Hematopoietic multipotent progenitor cell treated with erythropoietin and hydrocortisone succinate and interleukin-3 and kit ligand, for 6 days (in vitro differentiated cells): Measurements from ENCODE around the gene PNMA1.

ENCODE experiments used
- DNase-seq: peaks from one replicate; pipeline ENCODE4 v3.0.0-alpha.2; 2015

Gene PNMA1

DNA sequence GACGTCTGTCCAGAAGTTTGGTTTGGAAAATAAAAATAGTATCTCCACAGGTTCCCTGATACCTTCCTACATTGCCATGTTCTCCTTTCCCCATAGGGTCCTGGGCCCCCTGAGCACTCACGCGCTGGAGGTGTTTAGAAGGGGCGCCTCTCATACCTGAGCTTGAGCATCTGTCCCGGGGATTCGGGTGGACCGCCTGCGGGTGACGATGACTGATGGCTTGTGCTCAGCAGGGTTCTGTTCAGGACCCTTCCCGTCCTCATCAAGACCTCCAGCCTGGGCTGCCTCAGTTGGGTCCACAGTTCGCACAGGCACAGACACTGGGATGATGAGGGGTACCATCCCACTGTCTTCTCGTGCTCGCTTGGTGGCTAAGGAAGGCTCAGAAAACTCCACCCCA is 22.7 kb upstream of the PNMA1 start:
- DNase-seq, result no peak

DNA sequence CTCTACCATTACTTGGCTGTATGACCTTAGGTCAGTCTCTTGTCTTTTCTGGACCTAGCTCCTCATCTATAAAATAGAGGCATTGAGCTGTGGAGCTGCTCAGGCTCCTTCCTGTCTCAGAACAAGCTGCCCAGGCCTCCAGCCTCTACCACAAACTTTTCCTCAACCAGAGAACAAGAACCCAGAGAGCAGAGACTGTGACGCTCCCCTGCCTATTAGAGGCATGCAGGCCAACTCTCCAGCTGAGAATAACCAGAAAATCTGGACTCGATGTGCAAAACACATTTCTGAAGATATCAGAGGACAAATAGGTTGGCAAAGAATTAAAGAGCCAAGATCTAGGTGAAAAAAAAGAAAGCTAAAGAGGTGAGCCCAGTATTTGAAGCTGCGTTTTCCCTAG is 17.8 kb upstream of the PNMA1 start:
- no peak for DNase-seq

DNA sequence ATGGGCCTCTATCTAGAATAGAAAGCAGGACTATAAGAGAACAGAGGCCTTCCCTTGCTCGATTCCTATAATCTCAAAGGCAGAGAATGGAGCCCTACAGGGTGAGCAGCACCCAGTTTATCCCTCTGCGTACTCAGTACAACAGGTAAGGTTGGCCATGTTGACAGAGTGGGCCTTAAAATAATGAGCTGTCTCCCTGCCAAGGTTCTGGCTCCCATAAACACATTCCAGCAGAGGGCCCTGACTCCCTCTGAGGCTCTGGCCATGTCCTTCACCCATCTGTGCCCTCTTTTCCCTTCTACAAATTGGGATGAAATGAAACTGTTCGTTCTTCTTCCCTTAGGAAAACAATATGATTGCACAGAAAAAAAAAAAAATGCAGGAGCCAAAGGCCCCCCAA is 16.9 kb upstream of the PNMA1 start:
- no peak for DNase-seq

DNA sequence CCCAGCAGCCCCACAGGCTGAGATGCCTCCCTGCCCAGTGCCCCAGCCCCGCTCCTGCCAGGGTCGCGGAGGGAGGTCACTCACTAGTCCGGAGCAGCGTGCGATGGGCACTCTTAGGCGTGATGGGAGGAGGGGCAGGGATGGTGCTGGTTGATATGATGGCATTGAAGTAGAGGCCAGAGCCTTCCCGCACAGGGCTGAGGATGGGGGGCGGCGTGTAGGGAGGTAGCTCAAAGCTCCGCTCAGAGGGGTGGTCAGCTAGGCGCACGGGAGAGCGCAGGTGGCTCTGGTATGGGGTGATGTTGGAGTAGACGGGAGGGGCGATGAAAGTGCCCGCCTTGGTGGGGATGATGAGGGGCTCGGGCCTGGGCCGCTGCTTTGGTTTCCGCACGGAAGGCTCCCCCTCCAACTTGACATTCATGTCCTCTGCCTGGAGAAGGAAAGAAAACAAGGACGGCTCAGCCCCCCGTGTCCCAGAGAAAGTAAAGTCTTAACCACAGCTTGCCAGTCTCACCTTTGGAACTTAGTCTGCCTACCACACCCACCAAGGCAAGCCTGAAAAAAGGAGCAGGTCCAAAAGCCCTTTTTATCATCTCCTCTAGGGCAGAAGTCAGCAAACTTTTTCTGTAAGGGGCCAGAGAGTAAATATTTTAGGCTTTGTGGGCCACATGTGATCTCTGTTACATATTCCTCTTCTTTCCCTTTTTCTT is 15.5 kb upstream of the PNMA1 start:
- DNase-seq, result no peak

DNA sequence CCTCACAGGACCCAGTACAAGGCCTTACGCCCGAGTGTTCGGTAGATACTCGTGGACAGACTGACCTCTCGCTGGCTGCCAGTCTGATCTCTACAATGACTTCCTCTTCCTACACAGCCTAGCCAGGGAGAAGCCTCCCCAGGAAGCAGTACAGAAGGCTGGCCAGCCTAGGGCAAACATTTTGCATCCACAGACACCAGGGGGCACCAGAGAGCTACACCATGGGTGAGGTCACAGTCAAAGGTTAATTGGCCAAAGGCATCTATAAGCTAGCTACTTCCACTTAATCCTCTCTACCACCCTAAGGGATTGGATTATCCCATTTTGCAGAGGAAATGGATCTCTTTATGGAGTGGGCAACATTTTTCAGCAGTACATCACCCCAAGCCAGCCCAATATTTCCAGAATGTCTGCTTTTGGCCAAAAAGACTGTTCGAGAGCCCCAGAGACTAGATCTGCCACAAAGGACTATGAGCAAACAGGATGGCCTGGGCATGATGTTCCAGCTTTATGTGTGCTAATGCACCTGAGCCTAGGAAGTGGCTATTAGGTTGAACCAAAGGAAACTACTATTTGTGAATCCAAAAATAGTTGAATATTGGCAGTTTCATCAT is 14.6 kb upstream of the PNMA1 start:
- DNase-seq, result peak; percentile 95

DNA sequence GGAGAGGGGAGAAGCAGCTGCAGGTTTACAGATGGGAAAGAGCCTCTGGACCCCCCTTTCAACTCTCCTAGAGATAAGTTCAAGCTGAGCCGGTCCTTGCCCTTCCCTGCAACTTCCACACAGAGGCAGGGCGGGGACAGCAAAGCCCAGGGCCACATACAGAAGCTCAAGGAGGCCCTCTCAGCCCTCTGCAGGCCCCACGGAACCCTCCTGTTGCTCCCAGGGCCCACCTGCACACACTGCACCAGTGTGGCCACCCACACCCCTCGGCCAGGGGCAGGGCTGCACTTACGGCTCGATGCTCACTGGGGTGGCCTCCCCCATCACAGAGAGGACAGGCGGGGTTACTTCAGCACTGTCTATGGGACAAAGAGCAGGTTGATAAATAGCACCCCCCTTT is 13.0 kb upstream of the PNMA1 start:
- DNase-seq, result peak; percentile 66

DNA sequence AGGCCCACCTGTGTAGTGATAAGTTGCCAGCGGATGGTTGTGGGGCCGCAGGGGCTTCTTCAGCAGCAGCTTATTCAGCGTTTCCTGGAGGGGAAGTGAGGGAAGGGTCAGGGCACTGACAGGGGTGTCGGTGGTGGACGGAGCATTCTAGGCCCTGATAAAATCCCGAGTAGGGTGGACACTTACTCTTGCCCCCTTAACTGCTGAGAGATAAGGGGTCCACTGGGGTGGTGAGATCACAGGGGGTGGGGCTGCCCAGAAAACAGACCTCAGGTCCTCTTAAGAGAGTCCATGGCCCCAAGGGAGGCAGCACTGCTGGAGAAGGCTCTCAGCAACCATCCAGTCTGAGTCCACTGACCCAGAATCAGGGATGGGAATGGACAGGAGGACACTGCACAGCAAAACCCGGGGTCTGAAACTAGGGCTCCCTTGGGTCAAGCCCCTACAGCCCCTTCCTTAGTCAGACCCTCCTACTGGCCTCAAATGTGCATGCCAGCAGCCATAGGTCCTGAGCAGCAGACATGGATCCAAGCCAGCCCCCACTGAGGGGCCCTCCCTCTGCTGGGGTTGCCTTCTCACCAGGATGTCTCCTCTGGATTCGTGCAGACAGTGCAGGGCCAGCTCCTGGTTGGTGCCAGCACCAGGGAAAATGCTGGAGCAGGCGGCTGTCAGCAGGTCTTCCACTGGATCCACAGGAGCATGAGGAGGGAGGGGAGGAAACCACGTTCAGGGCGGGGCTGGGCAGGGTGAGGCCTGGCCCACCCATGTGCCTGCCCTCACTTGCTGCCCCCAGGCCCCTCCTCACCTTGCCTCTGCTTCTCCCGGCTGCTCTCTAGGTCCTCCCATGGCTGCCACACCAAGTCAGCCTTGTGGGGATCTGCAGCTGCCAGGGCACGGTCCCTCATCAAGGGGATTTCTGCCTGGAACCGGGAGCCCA is 12.1 kb upstream of the PNMA1 start:
- DNase-seq, result peak; percentile 57

DNA sequence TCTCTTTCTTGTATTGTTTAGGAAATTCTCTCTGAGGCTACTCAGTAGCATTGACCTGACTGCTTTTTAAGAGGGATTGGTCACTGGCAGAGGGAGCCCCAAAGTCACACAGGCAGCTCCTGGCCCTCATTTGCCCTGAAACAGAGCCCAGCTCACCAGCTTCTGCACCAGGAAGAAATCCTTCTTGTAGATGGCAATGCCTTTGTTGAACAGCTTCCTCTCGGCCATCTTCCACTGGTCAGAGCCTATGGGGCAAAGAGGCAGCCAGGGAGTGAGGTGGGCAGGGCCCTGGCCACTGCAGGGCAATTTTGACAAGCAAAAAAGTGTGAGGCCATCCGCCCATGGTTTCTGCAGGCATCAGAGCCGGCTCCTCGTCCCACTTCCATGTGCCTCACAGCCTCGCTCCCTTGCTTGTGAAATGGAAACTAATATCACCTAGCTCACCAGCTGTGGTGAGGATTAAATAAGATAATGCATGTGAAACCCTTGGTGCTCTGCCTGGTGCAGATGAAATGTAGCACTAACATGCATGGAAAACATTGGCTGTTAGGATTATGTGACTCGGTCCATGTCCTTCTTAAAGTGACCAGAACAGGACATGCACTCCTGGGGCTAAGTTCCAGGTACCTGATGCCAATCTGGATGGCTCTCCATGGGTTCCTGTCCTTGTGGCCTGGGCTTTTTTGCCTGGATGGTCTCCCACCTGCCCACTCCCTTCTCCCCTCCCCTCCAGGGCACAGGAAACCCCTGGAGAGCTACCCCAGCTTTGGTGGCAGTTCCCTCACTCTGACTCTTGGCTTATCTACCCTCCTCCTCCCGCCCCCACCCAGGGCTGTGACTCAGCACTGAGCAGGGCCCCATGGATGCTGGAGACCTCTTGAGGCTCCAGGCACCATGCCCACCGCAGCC is 11.2 kb upstream of the PNMA1 start:
- peak; percentile 93 for DNase-seq

DNA sequence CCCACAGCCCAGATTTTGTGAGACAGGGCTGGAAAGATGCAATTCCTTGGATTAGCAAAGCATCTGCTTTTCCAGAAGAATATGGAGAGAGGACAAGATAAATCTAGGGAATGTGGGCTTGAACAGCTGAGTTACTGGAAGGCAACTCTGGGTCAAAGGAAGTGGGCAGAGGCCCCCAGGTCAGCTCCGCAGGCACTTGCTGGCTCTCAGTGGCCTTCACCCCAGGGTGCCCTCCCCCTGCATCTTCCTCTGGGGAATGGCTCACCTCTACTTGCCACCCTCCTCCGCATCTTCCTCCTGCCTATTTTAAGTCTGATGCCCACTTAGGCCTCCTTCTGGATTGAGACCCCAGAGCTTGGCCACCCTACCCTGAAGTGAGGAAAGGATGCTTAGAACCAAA is 10.5 kb upstream of the PNMA1 start:
- no peak for DNase-seq

DNA sequence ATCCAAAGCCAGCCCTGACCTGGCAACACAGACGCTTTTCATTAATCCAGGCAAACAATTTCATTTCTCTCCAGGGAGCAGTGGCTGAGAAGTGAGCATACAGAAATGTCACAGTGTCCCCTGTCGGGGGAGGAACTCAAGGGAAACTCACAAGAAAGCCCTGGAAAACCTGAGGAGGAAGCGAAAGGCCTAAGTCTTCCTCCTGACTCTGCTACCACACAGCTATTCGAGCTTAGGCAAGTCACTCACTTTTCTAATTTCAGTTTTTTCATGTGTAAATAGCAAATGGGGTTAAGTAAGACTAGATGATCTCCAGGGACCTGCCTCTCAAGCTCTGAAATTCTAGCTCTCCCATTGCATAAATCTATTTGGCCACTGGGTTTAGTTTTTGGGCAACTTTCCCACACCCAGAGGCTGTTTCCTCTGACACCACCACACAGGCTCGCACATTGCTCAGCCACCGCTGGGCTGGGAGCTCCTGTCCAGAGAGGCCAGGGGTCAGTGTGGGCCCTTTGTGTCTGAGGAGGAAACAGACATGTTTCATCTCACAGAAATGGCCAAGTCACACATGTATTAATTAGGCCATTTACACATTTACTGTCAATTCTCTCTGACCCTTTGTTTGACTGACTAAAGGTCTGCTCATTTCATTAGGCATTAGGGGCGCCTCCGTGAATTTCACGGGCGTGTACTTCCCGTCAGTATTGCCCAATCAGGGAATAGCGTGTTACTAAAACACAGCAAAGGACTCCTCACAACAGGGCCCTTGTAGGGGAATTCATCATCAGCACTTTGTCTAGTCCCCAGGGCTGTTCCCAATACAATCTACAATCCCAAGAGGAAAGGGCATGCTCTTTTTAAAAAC is 9.8 kb upstream of the PNMA1 start:
- peak; percentile 64 for DNase-seq

DNA sequence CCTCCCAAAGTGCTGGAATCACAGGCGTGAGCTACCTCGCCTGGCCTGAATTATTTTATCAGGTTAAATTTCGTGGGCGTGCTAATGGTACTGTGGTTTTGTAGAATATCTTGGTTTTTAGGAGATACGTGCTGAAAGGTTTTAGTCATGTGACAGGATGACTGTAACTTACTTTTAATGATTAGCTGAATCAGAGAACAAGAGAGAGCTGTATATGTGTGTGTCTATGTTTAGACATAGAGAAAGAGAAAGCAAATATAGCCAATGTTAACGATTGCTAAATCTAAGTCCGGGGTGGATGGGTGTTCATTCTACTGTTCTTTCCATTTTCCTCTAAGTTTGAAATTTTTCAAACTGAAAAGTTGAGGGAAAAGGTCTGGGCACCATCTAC is 9.2 kb upstream of the PNMA1 start:
- DNase-seq, result peak; percentile 66

DNA sequence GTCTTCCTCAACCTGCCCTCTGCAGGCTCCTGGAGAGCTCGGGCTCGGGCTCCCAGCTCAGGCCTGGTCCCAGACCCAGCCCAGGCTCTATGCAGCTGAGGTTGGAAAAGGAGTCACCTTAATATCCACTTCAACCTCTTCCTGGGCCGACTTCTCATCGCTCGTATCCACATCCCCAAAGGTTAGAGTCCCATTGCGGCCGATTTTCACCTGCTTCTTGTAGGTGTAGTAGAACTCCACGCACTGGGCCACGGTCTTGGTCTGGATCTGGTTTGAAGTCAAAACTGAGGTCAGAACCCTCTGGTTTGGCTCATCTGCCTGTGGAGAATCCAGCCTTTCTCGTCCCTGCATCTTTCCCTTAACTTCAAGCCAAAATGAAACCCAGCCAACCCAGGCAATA is 8.4 kb upstream of the PNMA1 start:
- no peak for DNase-seq

DNA sequence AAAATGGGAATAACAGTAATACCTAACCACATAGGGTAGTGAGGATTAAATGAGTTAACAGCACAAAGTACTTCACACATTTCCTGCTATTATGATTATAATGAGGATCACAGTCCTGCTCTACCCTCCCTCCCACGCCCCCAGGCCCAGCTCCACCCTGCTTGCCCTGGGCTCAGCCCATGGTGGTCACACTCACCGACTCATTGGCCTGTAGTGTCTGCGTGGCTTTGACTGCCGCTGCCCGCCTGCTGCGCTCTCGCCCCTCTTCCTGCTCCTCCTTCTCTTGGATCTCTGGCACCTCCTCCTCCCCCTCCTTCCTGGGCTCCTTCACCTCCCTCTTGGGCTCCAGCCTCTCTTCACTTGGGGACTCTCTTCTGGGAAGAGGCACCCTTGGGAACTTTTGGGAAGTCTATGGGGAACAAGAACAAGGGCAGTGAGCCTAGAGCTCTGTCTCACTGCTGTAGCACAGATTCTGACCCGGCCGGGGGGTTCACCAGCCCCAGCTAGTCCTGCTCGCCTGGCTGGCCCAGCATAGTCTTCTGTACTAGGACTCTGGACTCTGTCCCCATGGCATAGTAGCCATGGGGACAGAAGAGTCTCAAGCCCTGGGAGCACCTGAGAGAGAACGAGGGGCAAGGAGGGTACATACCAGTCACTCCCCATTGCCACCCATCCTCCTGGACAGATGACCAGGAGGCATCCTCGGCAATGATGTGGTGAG is 7.1 kb upstream of the PNMA1 start:
- DNase-seq, result no peak

DNA sequence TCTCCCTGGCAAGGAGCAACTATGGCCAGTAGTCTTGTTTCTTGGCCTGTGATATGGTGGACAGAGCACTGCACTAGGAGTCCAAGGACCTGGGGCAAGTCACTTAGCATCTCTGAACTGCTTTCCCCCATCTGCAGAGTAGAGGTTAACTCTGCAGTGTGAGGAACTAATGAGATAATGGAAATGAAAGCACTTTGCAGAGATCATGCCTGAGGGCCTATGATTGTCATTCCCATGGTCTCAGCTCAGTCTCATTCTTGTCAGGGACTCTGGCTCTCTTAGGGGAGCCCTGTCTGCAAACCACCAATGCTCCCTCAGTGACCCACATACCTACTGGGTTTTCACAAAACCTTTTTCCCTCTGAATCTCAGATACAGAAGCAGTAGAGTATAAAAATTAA is 6.5 kb upstream of the PNMA1 start:
- no peak for DNase-seq

DNA sequence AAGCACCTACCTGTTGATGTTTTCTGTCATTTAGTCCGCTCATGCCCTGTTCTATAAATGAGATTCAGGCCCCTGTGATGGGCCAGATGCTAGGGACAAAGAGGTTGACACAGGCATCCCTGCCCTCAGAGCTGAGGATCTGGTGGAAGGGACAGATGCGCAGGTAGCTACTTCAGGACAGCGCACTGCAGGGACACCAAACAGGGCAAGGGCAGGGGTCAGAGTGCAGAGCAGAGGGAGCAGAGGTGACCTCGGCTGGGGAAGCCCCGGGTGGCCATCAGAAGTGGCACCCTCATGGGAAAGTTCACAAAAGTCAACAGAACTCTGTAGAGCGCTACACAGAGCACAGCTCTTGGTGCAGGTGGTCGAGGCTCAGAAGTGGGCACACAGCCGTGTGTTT is 5.6 kb upstream of the PNMA1 start:
- DNase-seq, result no peak

DNA sequence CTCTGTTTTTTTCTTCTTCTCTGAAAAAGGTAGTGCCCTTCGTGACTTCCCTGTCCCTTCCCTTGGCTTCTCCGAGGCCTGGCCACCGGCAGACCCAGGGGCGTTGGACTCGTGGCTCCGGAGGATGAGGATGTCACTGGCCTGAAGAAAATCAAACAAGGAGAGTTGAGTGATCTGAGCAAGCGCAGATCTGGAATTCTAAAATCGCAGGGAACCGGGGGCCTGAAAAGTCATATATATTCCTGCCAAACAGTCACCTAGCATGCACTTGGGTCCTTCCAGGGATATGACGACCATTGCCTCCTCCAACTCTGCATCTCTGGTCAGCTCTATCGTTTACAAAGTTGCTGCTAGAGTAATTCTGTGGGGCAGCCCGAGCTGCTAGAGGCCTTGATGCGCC is 5.2 kb upstream of the PNMA1 start:
- DNase-seq, result no peak

DNA sequence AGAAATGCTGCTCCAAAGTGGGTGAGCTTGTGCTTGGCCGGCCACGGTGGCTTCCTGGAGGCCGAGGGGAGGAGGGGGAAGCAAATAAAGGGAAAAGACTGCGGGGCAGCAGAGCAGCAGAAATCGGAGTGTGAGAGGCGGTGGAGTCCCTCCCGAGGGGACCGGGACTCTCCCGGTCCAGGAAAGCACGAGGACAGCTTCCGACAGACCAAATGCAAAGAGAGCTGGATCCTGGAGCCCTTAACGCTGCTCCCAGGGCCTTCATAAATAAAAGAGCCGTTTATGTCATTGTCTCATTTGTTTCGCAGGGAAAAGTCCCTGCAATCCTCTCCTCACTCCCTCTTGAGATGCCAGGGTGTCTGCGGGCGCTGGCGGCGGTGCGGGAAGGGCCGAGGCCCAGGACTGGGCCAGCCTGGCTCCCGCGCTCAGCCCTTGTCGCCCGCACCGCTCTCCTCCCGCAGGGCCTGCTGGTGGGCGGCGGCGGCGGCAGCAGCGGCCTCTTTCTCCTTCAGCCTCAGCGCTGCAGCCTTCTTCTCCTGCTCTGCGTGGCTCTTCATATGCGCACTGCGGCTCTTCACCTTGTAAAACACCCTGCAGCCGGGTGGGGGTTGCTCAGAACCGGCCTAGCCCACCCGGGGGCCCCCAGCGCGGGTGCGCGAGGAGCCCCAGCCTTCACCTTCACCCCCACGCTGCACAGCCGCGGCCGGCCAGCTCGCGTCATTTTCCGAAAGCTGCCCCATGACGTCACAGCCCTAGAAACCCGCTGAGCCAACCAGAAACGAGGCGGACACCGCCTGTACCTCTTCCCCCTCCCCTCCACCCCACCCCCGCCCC is 4.5 kb upstream of the PNMA1 start:
- no peak for DNase-seq

DNA sequence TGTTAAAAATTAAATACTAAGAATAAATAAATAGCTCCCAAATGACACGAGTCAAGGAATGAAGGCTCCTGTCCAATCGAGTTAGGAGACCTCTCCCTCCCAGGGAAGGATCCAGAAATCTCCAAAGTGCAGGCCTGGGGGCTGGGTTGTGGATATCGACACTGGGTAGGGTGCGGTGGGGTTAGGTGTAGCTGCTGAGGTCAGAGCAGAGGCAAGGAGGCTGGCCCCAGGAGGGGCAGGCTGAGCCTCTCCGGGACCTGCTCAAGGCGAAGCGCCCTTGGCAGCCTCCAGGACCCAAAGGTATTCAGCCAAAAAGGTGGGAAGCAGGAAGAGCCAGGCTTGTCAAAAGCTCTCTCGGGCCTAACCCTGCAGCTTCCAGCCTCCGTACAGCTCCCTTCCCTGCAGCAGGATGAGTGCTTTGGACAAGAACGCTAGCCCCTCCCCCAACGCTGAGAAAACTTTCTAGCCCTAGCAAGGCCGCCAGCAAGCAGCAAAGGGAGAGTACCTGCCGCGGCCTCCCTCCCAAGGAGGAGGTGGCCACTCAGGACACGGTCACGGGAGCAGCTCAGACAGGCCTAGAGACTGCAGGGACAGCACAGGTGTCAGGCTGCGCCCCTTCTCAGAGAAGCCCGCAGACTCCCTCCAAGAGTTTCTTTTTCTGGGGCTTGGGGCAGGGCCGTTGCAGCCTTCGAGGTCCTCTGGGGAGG is 3.7 kb upstream of the PNMA1 start:
- DNase-seq, result no peak

DNA sequence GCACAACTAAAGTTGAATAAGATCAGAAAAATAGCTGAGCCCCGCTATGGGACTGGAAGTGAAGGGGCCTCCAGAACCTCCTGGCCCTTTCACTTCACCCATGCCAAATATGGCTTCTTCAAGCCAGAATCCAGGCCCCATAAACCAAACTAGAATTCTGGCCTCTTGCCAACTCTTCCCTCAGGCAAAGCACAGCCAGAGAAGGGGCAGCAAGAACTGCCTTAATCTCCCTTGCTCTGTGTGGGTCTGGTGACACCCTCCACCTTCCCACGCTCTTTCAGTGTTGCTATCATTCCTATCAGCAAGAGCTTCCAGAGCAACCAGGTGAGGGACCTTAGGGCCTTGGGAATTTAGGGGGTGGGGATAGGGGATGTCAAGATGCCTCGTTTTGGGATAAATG is 3.1 kb upstream of the PNMA1 start:
- peak; percentile 36 for DNase-seq

DNA sequence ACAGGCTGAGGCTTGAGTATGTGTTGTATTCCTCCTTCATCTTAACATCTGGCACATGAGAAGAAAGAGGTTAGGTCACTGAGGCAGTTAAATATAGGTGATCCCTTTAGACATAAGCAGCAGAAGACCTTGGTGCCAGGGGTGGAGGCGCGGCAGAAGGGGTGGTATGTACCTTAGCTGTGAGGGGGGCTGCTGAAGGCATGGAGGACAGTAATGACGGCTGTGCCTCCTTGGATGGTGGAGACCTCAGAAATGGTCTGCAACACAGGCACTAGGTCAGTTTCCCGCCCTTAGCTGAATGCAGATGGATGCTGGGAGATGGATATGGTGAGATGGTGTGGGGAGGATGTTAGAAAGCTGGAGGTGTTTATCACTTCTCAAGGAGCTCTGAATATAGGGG is 1.5 kb upstream of the PNMA1 start:
- DNase-seq, result no peak
